ENCODE measurements around the gene NRM.
A peak's percentile ranks its signal among the peaks of the same experiment; 100 is the strongest.
"Not testable (repeated sequence)": the region's sequence is repeated elsewhere in the genome, so short reads cannot be mapped to it uniquely, and the experiment has no call there.

Gene NRM

DNA sequence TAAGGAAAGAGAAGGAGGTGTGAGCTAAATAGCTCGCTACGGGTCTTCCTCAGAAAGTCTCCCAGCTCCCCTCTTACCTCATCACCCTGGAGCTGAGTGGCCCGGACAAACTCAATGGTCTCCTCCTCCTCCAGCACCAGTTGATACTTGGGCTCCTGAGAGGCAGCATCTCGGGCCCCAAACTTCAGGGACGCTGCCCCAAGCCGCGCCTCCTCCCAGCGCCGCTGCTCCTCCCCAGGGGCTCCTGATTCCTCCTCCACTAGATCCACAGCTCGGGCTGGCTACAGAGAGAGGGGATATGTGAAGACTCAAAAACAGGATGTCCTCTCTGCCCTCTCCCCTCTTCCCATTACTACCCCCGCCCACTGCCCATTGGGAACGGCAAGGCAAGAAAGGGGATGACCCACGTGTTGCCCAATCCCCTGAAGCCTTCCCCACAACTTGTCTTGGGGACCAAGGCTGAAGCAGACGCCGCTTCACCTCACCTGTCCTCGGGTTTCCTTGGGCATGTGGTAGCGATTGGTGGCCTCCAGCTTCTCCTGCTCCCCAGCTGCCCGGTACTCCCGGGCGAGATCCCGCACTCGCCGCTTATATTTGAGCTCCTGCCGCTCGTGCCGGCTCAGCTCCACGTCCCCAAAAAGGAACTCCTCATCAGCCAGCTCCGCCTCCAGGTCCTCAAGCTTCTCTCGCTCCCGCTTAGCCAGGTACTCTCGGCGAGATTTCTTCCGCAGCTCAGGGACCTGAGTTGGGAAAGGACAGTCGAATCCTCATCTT lies 25.6 kb downstream of the NRM start:
- no peak for DNase-seq

DNA sequence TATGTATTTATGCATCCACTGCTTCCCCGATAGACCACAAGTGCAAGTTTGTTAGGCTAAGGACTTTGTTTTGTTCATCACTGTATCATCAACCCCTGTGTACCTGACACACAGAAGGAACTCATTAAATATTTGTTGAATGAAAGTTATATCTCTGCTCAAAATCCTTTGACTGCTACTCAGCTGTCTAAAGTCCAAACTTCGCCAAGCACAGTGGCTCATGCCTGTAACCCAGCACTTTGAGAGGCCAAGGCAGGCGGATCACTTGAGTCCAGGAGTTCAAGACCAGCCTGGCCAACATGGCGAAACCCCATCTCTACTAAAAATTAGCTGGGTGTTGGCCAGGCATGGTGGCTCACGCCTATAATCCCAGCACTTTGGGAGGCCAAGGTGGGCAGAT lies 32.9 kb downstream of the NRM start:
- DNase-seq: not testable (repeated sequence)

DNA sequence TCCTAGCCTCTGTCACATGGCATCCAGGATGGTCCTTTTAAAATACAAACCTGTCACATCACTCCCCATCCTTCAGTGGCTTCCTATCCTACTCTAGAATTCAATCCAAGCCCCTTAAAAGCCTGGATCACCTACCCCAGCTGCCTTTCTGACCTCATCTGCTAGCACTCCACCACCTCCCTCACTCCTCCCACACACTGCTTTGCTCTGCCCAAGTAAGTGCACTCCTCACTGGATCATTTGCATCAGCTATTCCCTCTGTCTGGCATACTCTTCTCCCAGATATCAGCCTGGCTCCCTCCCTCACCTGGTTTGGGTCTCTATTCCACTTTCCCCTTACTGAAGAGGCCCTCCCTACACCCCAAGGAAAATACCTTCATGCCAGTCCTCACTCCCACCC lies 33.3 kb downstream of the NRM start:
- DNase-seq: no peak

DNA sequence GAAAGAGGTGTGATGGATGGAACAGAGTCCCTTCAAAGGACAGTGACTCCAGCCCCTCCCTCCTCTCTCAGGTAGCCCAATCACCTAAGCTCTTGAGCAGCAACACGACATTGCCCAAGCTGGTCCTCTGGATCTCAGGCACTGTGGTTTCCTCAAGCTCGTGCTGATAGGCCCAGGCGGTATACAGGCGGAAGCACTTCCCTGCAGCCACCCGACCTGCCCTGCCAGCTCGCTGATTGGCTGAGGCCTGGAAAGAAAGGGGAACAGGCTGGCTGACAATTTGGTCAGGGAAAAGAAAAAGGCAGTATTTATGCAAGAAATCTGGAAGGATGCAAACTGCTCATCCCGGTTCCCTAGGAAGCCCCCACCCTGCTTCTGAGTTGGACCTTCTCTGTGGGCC lies 34.3 kb downstream of the NRM start:
- DNase-seq: no peak

GRCh38 chr6:30655743-30656094 lies 35.1 kb downstream of the NRM start:
- no peak for DNase-seq

- DNase-seq: no peak
Measured at GRCh38 chr6:30654798-30655742, 35.7 kb downstream of the NRM start.

DNA sequence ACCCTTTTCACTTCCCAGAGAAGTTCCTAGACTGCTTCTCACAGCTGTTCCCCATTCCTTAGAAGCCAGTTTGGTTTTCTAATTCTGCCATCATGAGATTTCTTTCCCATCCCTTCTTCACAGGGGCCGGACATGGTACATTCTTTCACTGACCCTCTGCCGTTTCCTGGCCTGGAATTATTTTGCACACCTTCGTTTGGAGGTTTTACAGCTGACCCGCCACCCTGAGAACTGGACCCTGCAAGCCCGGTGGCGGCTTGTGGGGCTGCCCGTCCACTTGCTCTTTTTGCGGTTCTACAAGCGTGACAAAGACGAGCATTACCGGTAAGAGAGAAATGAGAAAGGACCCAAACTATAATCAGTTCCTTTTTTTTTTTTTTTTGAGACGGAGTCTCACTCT lies 39.6 kb downstream of the NRM start:
- no peak for DNase-seq

- peak; percentile 72 for DNase-seq
Measured at GRCh38 chr6:30647242-30648116, 43.3 kb downstream of the NRM start.

- DNase-seq: peak; percentile 92
Measured at GRCh38 chr6:30646450-30647241, 44.1 kb downstream of the NRM start, which contains the start of gene C6orf136. Gene C6orf136, plus strand, starts transcription at chr6:30647133. Its CDS starts 99 bp downstream, at chr6:30647232.

DNA sequence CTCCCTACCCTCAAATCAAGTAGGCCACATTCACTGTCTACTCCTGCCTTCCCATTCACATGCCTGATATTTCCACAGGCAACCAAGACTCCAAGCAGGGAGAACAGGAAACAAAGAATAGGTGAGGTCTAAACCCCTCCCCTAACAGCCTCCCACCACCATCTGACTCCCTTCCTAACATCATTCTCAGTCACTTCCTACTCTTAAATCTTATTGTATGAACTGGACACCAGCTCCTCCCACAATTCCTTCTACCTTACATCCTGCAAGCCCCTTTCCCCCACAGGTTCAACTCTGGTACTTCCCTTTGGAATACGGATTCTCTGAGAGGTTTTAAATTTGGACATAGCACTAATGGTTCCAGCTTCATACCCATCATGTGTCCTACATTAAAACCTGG lies 44.8 kb downstream of the NRM start:
- no peak for DNase-seq

DNA sequence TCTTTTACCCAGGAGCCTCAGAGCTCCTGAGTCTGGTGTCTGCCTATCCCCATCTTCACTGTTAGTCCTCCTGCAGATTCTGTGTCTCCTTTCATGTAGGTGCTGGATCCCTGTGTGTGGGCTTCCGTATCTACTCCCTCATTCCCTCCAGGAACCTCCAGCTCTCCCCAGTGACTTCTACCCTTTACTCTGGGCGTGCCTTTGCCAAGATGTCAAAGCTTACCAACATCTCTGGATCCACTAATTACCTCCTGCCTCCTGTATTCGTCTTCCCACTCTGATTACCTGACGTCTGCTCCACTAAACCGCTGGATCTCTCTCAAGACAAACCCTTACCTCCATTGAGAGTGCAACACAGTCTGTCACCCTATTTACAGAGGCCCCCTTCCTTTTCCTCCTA lies 46.0 kb downstream of the NRM start:
- no peak for DNase-seq

DNA sequence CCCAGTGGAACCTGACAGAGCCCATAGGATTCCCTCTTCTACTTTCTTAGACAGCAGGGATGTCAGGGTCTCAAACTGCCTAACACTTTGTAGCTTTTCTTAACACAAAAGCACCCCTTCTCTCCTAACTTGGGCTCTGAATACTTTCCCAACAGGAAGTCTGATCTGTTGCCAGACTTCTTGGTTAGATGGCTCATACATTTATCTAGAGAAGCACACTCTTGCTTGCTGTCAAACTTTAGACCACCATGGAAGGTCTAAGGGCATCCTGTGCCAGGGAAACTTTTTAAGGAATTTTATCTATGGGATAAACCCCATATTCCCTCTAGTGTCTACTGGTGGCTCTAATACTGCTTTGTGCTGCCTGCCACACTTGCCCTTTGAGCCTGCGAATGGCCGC lies 47.1 kb downstream of the NRM start:
- no peak for DNase-seq

DNA sequence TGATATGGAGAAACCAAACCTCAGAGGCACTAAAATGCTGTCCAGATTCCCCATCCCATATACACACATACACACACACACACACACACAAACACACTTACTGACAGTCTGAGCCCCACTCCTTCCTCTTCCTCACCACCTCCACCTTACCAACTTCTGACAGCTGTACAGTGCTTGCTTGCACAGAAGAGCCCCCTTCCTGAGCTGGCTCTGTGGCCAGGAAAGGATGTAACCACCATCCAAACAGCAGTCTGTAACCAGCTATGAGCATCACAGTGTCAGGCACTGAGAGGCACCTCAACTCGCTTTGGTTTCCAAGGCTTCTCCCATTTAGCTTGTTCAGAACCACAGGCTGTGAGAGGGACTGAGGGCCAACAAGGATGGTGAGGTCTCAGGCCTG lies 49.7 kb downstream of the NRM start:
- no peak for DNase-seq

- no peak for DNase-seq
Measured at GRCh38 chr6:30640481-30640880, 50.3 kb downstream of the NRM start.

Data from activated CD4-positive, alpha-beta T cell treated with anti-CD3 and anti-CD28 coated beads for 1 hour (primary cell).